T-helper 1 cell treated with Interleukin-12 subunit alpha and Interleukin-12 subunit beta and Interleukin-4 antibody, amounts not matched to agents 30 μg/mL and 1 μg/mL, for 36 hours (primary cell): Measurements from ENCODE around the gene UCMA.
"Not testable (repeated sequence)": the region's sequence is repeated elsewhere in the genome, so short reads cannot be mapped to it uniquely, and the experiment has no call there.

Experiments used
- H3K27ac Mint-ChIP-seq: one replicate; pipeline ENCODE4 v1.8.0; 2021; ENCODE audit warnings: mild to moderate bottlenecking, mixed read lengths
- H3K27me3 Mint-ChIP-seq: one replicate; pipeline ENCODE4 v1.8.0; 2021; ENCODE audit warnings: low read depth, mixed read lengths
- H3K36me3 Mint-ChIP-seq: one replicate; pipeline ENCODE4 v1.8.0; 2021; ENCODE audit warnings: low read depth, mixed read lengths
- H3K4me1 Mint-ChIP-seq: one replicate; pipeline ENCODE4 v1.8.0; 2021; ENCODE audit warnings: low read depth, mixed read lengths
- H3K4me3 Mint-ChIP-seq: one replicate; pipeline ENCODE4 v1.8.0; 2021; ENCODE audit warnings: mild to moderate bottlenecking, moderate library complexity, mixed read lengths
- H3K9me3 Mint-ChIP-seq: one replicate; pipeline ENCODE4 v1.8.0; 2021; ENCODE audit warnings: mixed read lengths

The UCMA gene

GRCh38 chr10:13234172-13234571 is at the start of gene UCMA:
Gene UCMA (minus strand): TSS chr10:13234374. CDS start chr10:13234258, 116 bp downstream.
- no peaks in the 10 kb centered on the region for H3K27me3 Mint-ChIP-seq
- no peaks in the 10 kb centered on the region for H3K9me3 Mint-ChIP-seq
- H3K27ac Mint-ChIP-seq, result no peak within 1 kb of the TSS
- H3K4me3 Mint-ChIP-seq, result no peak within 1 kb of the TSS
- no peaks in the 10 kb centered on the region for H3K36me3 Mint-ChIP-seq
- no peaks in the 10 kb centered on the region for H3K4me1 Mint-ChIP-seq

DNA sequence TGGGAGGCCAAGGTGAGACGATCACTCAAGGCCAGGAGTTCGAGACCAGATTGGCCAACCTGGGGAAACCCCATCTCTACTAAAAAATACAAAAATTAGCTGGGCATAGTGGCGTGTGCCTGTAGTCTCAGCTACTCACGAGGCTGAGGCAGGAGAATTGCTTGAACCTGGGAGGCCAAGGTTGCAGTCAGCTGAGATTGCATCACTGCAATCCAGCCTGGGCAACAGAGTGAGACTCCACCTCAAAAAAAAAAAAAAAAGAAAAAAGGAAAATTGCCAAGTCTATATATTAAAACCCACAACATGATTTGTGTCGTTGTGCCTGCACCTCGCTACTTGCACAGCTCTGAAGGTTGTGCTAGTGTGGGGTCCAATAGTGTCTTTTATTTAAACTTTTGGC is 48.2 kb upstream of the UCMA start:
- H3K36me3 Mint-ChIP-seq, H3K27ac Mint-ChIP-seq, H3K4me3 Mint-ChIP-seq, H3K9me3 Mint-ChIP-seq, H3K27me3 Mint-ChIP-seq, H3K4me1 Mint-ChIP-seq: not testable (repeated sequence)

DNA sequence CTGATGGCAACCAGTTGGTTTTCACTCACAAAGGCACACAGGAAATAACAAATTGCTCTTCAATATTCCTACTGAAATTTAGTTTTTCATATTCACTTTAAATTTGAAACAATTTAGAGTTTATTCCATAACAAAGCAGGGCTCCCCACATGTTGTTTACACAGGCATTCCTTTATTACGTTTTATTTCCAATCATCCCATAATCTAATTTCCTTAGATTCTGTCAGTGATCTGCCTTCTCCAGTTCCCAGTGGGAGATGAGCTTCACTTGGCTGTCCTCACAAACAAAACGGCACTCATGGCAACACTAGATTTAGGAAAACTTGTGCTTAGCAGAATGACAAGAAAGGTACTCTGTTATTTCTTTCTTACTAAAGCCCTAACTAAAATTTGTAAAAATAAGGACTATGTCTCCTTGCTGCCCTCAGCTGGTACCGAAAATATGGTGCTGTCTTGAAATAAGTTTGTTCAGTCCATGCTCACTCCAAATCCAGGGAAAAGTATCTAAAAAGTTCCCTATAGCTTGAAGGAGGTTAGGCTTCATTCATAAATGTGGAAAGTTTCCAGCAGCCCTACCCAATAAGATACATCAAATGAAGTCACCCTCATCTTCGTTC is 42.7 kb upstream of the UCMA start:
- Mint-ChIP-seq H3K27me3 (no peaks in the 10 kb centered on the region), H3K9me3 (no peaks in the 10 kb centered on the region), H3K4me1 (no peaks in the 10 kb centered on the region), H3K27ac (no peak overlapping the region), H3K4me3 (no peak overlapping the region), H3K36me3 (no peaks in the 10 kb centered on the region)

- H3K27ac Mint-ChIP-seq, H3K4me1 Mint-ChIP-seq, H3K27me3 Mint-ChIP-seq, H3K9me3 Mint-ChIP-seq, H3K36me3 Mint-ChIP-seq, H3K4me3 Mint-ChIP-seq: not testable (repeated sequence)
Measured at GRCh38 chr10:13276146-13276545, 42.0 kb upstream of the UCMA start.

- H3K4me1 Mint-ChIP-seq, result no peaks in the 10 kb centered on the region
- peaks cover 7% of the 10 kb centered on the region for H3K27me3 Mint-ChIP-seq
- no peaks in the 10 kb centered on the region for H3K36me3 Mint-ChIP-seq
- H3K4me3 Mint-ChIP-seq, result no peak overlapping the region
- H3K27ac Mint-ChIP-seq, result no peak overlapping the region
- H3K9me3 Mint-ChIP-seq, result no peaks in the 10 kb centered on the region
Measured at GRCh38 chr10:13272164-13272571, 38.0 kb upstream of the UCMA start.

DNA sequence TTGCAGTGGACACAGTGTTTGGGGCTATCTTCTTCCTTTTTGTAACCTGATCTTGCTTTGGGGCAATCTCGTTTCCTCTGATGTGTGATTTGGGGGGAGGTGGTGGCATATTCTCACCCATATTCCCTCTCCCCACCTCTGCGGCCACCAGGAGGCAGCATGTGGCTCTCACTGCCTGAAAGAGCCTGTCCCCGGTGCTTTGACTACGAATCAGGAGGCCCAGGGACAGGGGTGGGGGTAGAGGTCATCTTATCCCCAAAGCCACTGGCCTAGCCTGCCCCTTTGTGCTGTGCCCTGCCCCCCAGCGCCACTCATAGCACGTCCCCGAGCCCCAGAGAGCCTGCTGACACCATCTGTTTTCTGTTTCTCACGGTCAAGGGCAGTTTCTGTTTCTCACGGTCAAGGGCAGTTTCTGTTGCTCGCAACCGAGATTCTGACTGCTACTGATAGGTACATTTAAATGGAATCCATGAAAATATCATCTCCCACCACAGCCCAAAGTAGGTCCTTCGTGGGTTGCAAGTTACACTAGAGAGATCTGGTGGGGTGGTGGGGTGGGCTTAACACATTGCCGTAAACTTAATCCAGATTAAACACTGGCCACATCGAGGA is 37.5 kb upstream of the UCMA start:
- no peak overlapping the region for H3K27ac Mint-ChIP-seq
- no peak overlapping the region for H3K4me3 Mint-ChIP-seq

GRCh38 chr10:13270877-13271551 is 36.8 kb upstream of the UCMA start:
- Mint-ChIP-seq H3K9me3 (no peaks in the 10 kb centered on the region), H3K4me3 (no peak overlapping the region), H3K27me3 (peaks cover 10% of the 10 kb centered on the region), H3K27ac (no peak overlapping the region), H3K4me1 (no peaks in the 10 kb centered on the region), H3K36me3 (no peaks in the 10 kb centered on the region)

More for the DNA sequence above, 37.5 kb upstream of the UCMA start:
- Mint-ChIP-seq H3K4me1 (no peaks in the 10 kb centered on the region), H3K9me3 (no peaks in the 10 kb centered on the region), H3K27me3 (peaks cover 7% of the 10 kb centered on the region), H3K36me3 (no peaks in the 10 kb centered on the region)

- Mint-ChIP-seq H3K4me1 (no peaks in the 10 kb centered on the region), H3K36me3 (no peaks in the 10 kb centered on the region), H3K27ac (no peak overlapping the region), H3K9me3 (no peaks in the 10 kb centered on the region), H3K4me3 (no peak overlapping the region), H3K27me3 (peaks cover 11% of the 10 kb centered on the region)
Measured at GRCh38 chr10:13268841-13269240, 34.7 kb upstream of the UCMA start.

DNA sequence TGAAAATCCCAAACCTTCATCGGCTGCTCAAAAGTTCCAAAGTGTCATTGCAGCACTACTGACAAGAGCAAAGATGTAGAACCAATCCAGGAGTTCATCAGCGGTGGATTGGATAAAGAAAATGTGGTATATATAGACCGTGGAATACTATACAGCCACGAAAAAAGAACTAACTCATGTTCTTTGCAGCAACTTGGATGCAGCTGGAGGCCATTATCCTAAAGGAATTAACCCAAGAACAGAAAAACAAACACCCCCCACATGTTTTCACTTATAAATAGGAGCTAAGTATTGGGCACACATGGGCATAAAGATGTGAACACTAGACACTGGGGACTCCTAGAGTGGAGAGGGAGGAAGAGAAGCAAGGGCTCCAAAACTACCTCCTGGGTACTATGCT is 34.1 kb upstream of the UCMA start:
- no peaks in the 10 kb centered on the region for H3K4me1 Mint-ChIP-seq
- H3K27ac Mint-ChIP-seq, result no peak overlapping the region

GRCh38 chr10:13263591-13263990 is 29.4 kb upstream of the UCMA start:
- Mint-ChIP-seq H3K9me3 (peaks cover under 1% of the 10 kb centered on the region), H3K4me3 (no peak overlapping the region), H3K27me3 (peaks cover 13% of the 10 kb centered on the region), H3K4me1 (no peaks in the 10 kb centered on the region), H3K36me3 (no peaks in the 10 kb centered on the region), H3K27ac (no peak overlapping the region)

More for the DNA sequence above, 34.1 kb upstream of the UCMA start:
- no peaks in the 10 kb centered on the region for H3K9me3 Mint-ChIP-seq
- H3K4me3 Mint-ChIP-seq, result no peak overlapping the region
- no peaks in the 10 kb centered on the region for H3K36me3 Mint-ChIP-seq
- peaks cover 12% of the 10 kb centered on the region for H3K27me3 Mint-ChIP-seq

DNA sequence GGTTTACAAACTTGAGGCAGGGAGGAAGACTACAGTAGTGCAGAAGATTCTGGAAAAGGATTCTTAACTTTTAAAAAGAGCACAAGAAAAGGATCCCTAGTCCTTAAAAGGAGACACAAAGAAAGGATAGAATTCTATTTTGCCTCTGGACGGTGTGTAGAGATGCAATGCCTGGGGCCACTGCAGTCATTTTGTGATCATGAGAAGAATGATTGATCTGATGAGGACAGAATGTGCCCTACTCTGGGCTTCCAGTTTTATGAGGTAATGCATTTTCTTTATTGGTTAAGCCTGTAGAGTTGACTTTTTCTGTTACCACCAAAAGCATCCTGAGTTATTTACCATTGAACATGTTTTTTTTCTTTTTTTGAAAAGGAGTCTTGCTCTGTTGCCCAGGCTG is 28.3 kb upstream of the UCMA start:
- Mint-ChIP-seq H3K4me3 (no peak overlapping the region), H3K36me3 (no peaks in the 10 kb centered on the region), H3K9me3 (peaks cover 4% of the 10 kb centered on the region), H3K27me3 (peaks cover 9% of the 10 kb centered on the region), H3K27ac (no peak overlapping the region), H3K4me1 (peaks cover 4% of the 10 kb centered on the region)

GRCh38 chr10:13257621-13258140 is 23.5 kb upstream of the UCMA start:
- Mint-ChIP-seq H3K4me1 (peaks cover 4% of the 10 kb centered on the region), H3K27ac (no peak overlapping the region), H3K4me3 (no peak overlapping the region), H3K36me3 (no peaks in the 10 kb centered on the region), H3K27me3 (peaks cover 15% of the 10 kb centered on the region), H3K9me3 (peaks cover 4% of the 10 kb centered on the region)

DNA sequence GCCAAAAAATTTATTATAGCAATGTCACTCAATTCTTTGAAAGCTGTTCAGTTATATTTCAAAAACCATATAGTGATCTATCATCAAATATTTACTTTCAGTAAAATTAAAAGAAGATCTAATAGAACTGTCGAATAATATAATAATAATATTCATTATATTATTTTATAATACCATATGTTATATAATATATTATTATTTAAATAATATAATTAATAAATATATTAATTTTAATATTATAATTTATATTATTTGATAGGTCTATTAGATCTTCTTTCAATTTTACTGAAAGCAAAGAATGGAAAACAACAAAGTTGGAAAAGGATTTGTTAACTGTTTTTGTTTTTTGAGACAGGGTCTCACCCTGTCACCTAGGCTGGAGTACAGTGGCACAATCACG is 22.5 kb upstream of the UCMA start:
- Mint-ChIP-seq H3K27me3 (peaks cover 15% of the 10 kb centered on the region), H3K27ac (no peak overlapping the region), H3K9me3 (peaks cover 4% of the 10 kb centered on the region), H3K4me3 (no peak overlapping the region), H3K4me1 (peaks cover 4% of the 10 kb centered on the region), H3K36me3 (no peaks in the 10 kb centered on the region)

DNA sequence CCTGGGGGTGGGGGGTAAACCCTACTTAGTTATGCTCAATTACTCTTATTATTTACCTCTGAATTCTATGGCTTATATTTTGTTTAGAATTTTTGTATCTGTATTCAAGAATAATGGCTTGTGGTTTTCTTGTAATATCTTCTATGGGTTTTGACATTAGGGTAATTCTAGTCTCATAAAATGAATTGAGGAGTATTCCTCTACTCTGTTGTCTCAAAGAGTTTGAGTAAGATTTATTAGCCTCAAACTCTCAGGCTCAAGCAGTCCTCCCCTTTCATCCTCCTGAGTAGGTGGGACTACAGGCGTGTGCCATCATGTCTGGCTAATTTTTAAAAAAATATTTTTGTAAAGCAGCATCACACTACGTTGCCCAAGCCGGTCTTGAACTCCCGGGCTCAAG is 19.6 kb upstream of the UCMA start:
- no peaks in the 10 kb centered on the region for H3K36me3 Mint-ChIP-seq
- H3K4me1 Mint-ChIP-seq, result peaks cover 4% of the 10 kb centered on the region
- H3K9me3 Mint-ChIP-seq, result peaks cover 4% of the 10 kb centered on the region
- H3K27ac Mint-ChIP-seq, result no peak overlapping the region
- H3K27me3 Mint-ChIP-seq, result peaks cover 15% of the 10 kb centered on the region
- H3K4me3 Mint-ChIP-seq, result no peak overlapping the region

DNA sequence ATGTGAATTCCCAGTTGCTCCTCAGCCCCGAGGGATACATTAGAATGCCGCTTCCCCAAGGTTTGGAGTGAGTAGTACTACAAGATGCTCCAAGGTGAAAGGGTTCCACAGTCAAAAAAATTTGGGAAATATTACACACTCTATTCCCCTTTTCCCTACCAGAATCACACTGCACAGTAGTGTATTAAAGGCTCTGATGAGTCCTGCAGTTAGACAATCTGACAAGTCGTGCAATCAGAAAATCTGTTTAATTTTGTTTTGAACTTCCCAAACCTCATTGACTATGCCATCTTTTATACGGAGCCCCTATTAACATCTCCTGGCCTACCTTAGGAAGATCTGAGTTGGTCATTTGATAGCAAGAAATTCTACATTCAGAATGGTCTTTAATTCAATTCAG is 13.6 kb upstream of the UCMA start:
- Mint-ChIP-seq H3K27me3 (no peaks in the 10 kb centered on the region), H3K9me3 (no peaks in the 10 kb centered on the region), H3K4me3 (no peak overlapping the region), H3K36me3 (no peaks in the 10 kb centered on the region), H3K27ac (no peak overlapping the region), H3K4me1 (no peaks in the 10 kb centered on the region)
